A549 (cell line): ENCODE data around the gene CD164. TPM values are rescaled to one million over a fixed set of nuclear protein-coding genes. Genes with fewer than 3 reads are reported as not detected.

ENCODE experiments used
- ATAC-seq, 2 experiments: fragments of 200-7000 bp in 1 of 2; fragments of >200 bp in 1 of 2; cut with Nextera tagmentation in 1 of 2; cut with Tn5 transposase in 1 of 2; 3 replicates each; pipeline versions ENCODE4 v1.8.0 to v1.9.1; 2018 to 2020; ENCODE audit warnings: mild to moderate bottlenecking in 1 of 2, moderate library complexity in 1 of 2
- CTCF ChIA-PET: fragments of 300-600 bp; sonication (Branson Sonifier 250); formaldehyde crosslinking; extraction: SDS; loops from one replicate; lab custom pipeline; 2021; ENCODE audit warnings: antibody characterized with exemption, inconsistent platforms; lab: Yijun Ruan, JAX
- POLR2A ChIA-PET: fragments of 350-600 bp; formaldehyde crosslinking; extraction: SDS; loops from one replicate; lab custom pipeline; 2021; ENCODE audit warnings: antibody characterized with exemption, inconsistent platforms; lab: Yijun Ruan, JAX
- DNase-seq, 2 experiments: peaks; one replicate each; pipeline versions ENCODE4 v3.0.0 to v3.0.0-alpha.2; 2011 to 2016; ENCODE audit warnings: low read depth in 1 of 2, low spot score in 1 of 2
- FAIRE-seq: peaks from 2 replicates; lab custom pipeline; 2011; peaks lifted over from hg19 to GRCh38; lab: Jason Lieb, UNC
- H3K27ac ChIP-seq, 2 experiments: fragments of >200 bp; sonication (Bioruptor Twin); formaldehyde crosslinking; 3 replicates each; pipeline ENCODE4 v1.5.1; 2016 to 2017
- H3K4me1 ChIP-seq: fragments of >200 bp; sonication (Bioruptor Twin); formaldehyde crosslinking; 3 replicates; pipeline ENCODE4 v1.6.1; 2016
- H3K4me2 ChIP-seq: fragments of >200 bp; sonication (Bioruptor Twin); formaldehyde crosslinking; 3 replicates; pipeline ENCODE4 v1.6.1; 2016
- H3K4me3 ChIP-seq: fragments of >200 bp; sonication (Bioruptor Twin); formaldehyde crosslinking; 3 replicates; pipeline ENCODE4 v1.5.1; 2016
- H3K9me3 ChIP-seq: fragments of >200 bp; sonication (Bioruptor Twin); formaldehyde crosslinking; 3 replicates; pipeline ENCODE4 v1.6.1; 2016
- BHLHE40 ChIP-seq: IDR thresholded peaks from 2 replicates; pipeline ENCODE4 v1.6.1; 2012; ENCODE audit warnings: low read depth, low read length, inconsistent platforms
- CBX2 ChIP-seq: fragments of 200-600 bp; sonication (generic); IDR thresholded peaks from 2 replicates; pipeline ENCODE4 v1.6.1; 2016; ENCODE audit warnings: low read depth, mild to moderate bottlenecking, borderline replicate concordance
- EHF ChIP-seq: fragments of 250-450 bp; sonication (Bioruptor Pico); IDR thresholded peaks from 2 replicates; pipeline ENCODE4 v1.5.0; 2020; ENCODE audit warnings: mild to moderate bottlenecking
- EHMT2 ChIP-seq: fragments of 200-600 bp; sonication (generic); IDR thresholded peaks from 2 replicates; pipeline ENCODE4 v1.6.1; 2016; ENCODE audit warnings: antibody characterized with exemption, low read depth, mild to moderate bottlenecking, moderate library complexity
- EP300 ChIP-seq, 2 experiments: fragments of >200 bp; sonication (Bioruptor Twin); formaldehyde crosslinking; IDR thresholded peaks; 2 replicates in 1 of 2; 3 replicates in 1 of 2; pipeline ENCODE4 v1.6.1; 2016 to 2017
- ESRRA ChIP-seq: fragments of 150-350 bp; IDR thresholded peaks from 2 replicates; pipeline ENCODE4 v1.6.1; 2014; ENCODE audit warnings: mild to moderate bottlenecking, low read length, borderline replicate concordance
- FOSL2 ChIP-seq, 2 experiments: fragments of 450-650 bp in 1 of 2; fragments of >200 bp in 1 of 2; sonication (Bioruptor Twin) in 1 of 2; formaldehyde crosslinking; IDR thresholded peaks; 2 replicates each; pipeline versions ENCODE4 v1.5.0 to v1.6.1; 2016 to 2020; ENCODE audit warnings: mild to moderate bottlenecking in 1 of 2, moderate library complexity in 1 of 2
- FOXS1 ChIP-seq: fragments of 250-450 bp; sonication (Bioruptor Pico); IDR thresholded peaks from 2 replicates; pipeline ENCODE4 v1.5.0; 2020; ENCODE audit warnings: mild to moderate bottlenecking, moderate library complexity
- GATA3 ChIP-seq: IDR thresholded peaks from 2 replicates; pipeline ENCODE4 v1.6.1; 2012; ENCODE audit warnings: borderline replicate concordance
- HDAC2 ChIP-seq: fragments of 200-600 bp; sonication (generic); IDR thresholded peaks from 2 replicates; pipeline ENCODE4 v1.6.1; 2016
- HEYL ChIP-seq: fragments of 250-450 bp; sonication (Bioruptor Pico); IDR thresholded peaks from 2 replicates; pipeline ENCODE4 v1.8.0; 2021; ENCODE audit warnings: mild to moderate bottlenecking, moderate library complexity
- HOXB13 ChIP-seq: fragments of 250-450 bp; sonication (Bioruptor Pico); IDR thresholded peaks from 2 replicates; pipeline ENCODE4 v1.5.0; 2020; ENCODE audit warnings: low read depth, mild to moderate bottlenecking, moderate library complexity
- HOXB5 ChIP-seq: fragments of 250-450 bp; sonication (Bioruptor Pico); IDR thresholded peaks from 2 replicates; pipeline ENCODE4 v1.5.0; 2020; ENCODE audit warnings: mild to moderate bottlenecking, moderate library complexity
- JUN ChIP-seq, 2 experiments: fragments of >200 bp; sonication (Bioruptor Twin); formaldehyde crosslinking; IDR thresholded peaks; 2 replicates in 1 of 2; 3 replicates in 1 of 2; pipeline ENCODE4 v1.6.1; 2016 to 2017
- MAX ChIP-seq: IDR thresholded peaks from 2 replicates; pipeline ENCODE4 v1.6.1; 2012
- MAZ ChIP-seq: fragments of 150-350 bp; IDR thresholded peaks from 2 replicates; pipeline ENCODE4 v1.6.1; 2014; ENCODE audit warnings: antibody characterized with exemption, low read depth, low read length, borderline replicate concordance
- NFE2L2 ChIP-seq: fragments of 150-350 bp; conservative IDR thresholded peaks from 2 replicates; pipeline ENCODE4 v1.6.1; 2014; ENCODE audit warnings: low read length
- NPAS2 ChIP-seq: fragments of 250-450 bp; sonication (Bioruptor Pico); IDR thresholded peaks from 2 replicates; pipeline ENCODE4 v1.8.0; 2022; ENCODE audit warnings: mild to moderate bottlenecking, moderate library complexity, borderline replicate concordance
- PHF8 ChIP-seq: fragments of 200-600 bp; sonication (generic); IDR thresholded peaks from 2 replicates; pipeline ENCODE4 v1.6.1; 2016; ENCODE audit warnings: low read depth, mild to moderate bottlenecking, antibody characterized with exemption, moderate library complexity, borderline replicate concordance
- POLR2A ChIP-seq: IDR thresholded peaks from 2 replicates; pipeline ENCODE4 v1.6.1; 2012; ENCODE audit warnings: mild to moderate bottlenecking, low read length
- RAD21 ChIP-seq, 2 experiments: fragments of >200 bp in 1 of 2; sonication (Bioruptor Twin) in 1 of 2; formaldehyde crosslinking in 1 of 2; IDR thresholded peaks in 1 of 2; conservative IDR thresholded peaks in 1 of 2; 2 replicates in 1 of 2; 3 replicates in 1 of 2; pipeline ENCODE4 v1.6.1; 2012 to 2018; ENCODE audit warnings: inconsistent platforms in 1 of 2
- RCOR1 ChIP-seq: fragments of 150-350 bp; IDR thresholded peaks from 2 replicates; pipeline ENCODE4 v1.6.1; 2014; ENCODE audit warnings: antibody characterized with exemption, low read length, low read depth
- REST ChIP-seq: fragments of 200-600 bp; sonication (generic); IDR thresholded peaks from 2 replicates; pipeline ENCODE4 v1.6.1; 2016; ENCODE audit warnings: antibody characterized with exemption, mild to moderate bottlenecking, moderate library complexity
- RFX5 ChIP-seq: fragments of 450-650 bp; IDR thresholded peaks from 2 replicates; pipeline ENCODE4 v1.7.1; 2014; ENCODE audit warnings: antibody characterized with exemption, mild to moderate bottlenecking, moderate library complexity
- ZC3H11A ChIP-seq: fragments of 450-650 bp; IDR thresholded peaks from 2 replicates; pipeline ENCODE4 v1.6.1; 2014; ENCODE audit warnings: antibody characterized with exemption, mild to moderate bottlenecking
- ZFP36 ChIP-seq: fragments of 450-650 bp; IDR thresholded peaks from 2 replicates; pipeline ENCODE4 v1.6.1; 2014; ENCODE audit warnings: borderline replicate concordance; ENCODE audit not compliant: partially characterized antibody
- ZNF302 ChIP-seq: fragments of 250-450 bp; sonication (Bioruptor Pico); IDR thresholded peaks from 2 replicates; pipeline ENCODE4 v1.9.0; 2021; ENCODE audit warnings: inconsistent platforms, mild to moderate bottlenecking, moderate library complexity
- WGBS: methylation state at CpG from one replicate; pipeline ENCODE4 v1.1.6; 2017; ENCODE audit errors: missing lambda C conversion rate; 5-methylcytosine and 5-hydroxymethylcytosine counted together
- polyA plus RNA-seq, 4 experiments: library from polyadenylated mRNA; depleted of rRNA in 3 of 4; stranded (reverse); fragments of >200 nt; fragmentation: RNase III in 1 of 4; extraction: RNeasy Plus Mini Kit Qiagen cat#74134 plus additional on column Dnase treatment in 1 of 4; gene quantifications; 2 replicates in 3 of 4; 3 replicates in 1 of 4; pipeline ENCODE4 v1.2.3, GENCODE V29; 2011 to 2017

CD164 gene
- polyA plus RNA-seq, 2 of the 4 experiments (the other 2 are of a cell fraction), result 91.1 to 174 TPM

GRCh38 chr6:109351231-109352130 lies 30.8 kb downstream of the CD164 start:
- DNase-seq, result no peak
- no peak overlapping the region for H3K27ac ChIP-seq
- CTCF ChIA-PET, result interaction anchor here (0.6 to 1.3 kb wide), 3 partner anchors 12 to 32 kb away, joined by 3 read pairs; no protein-coding TSS in a partner anchor
- peaks cover 6% of the 10 kb centered on the region; the same call in 2 of the 3 replicates for H3K9me3 ChIP-seq
- H3K4me1 ChIP-seq, result peaks cover 12% of the 10 kb centered on the region
- FAIRE-seq, result no peak
- no peak for ATAC-seq
- H3K4me3 ChIP-seq, result no peak overlapping the region
- 90% methylated on average over 5 of the region's 5 CpGs for WGBS
- no peak overlapping the region for H3K4me2 ChIP-seq
- TF ChIP-seq RAD21 (conservative IDR thresholded peaks at IDR 0.05 in 1 of 2, IDR thresholded peaks at IDR 0.05 in 1 of 2) (no peak), HOXB13 (CRISPR knock-in tag) (no peak), PHF8 (no peak), MAX (no peak), NPAS2 (CRISPR knock-in tag) (no peak), HEYL (CRISPR knock-in tag) (no peak), FOSL2 (IDR thresholded peaks at IDR 0.05) (no peak), FOSL2 (CRISPR knock-in tag; IDR thresholded peaks at IDR 0.05) (no peak), EP300 (IDR thresholded peaks at IDR 0.05) (no peak), HDAC2 (no peak), RFX5 (no peak), BHLHE40 (no peak), EHF (CRISPR knock-in tag) (no peak), HOXB5 (no peak), REST (no peak), JUN (IDR thresholded peaks at IDR 0.05) (no peak), NFE2L2 (no peak), ZC3H11A (no peak), RCOR1 (no peak), GATA3 (no peak)
- POLR2A ChIA-PET, result no interaction called here

GRCh38 chr6:109349419-109349987 lies 32.8 kb downstream of the CD164 start:
- peaks cover 12% of the 10 kb centered on the region for H3K4me1 ChIP-seq
- WGBS, result 47% methylated on average over 3 of the region's 3 CpGs
- POLR2A ChIA-PET, result no interaction called here
- TF ChIP-seq MAZ (no peak), NFE2L2 (no peak), EHMT2 (no peak), JUN (IDR thresholded peaks at IDR 0.05) (no peak), PHF8 (no peak), ZNF302 (CRISPR knock-in tag) (no peak), HEYL (CRISPR knock-in tag) (no peak), FOXS1 (no peak), POLR2A (no peak), ZFP36 (no peak), CBX2 (no peak), ESRRA (no peak)
- TF ChIP-seq, all 56 proteins: peak for 0
- CTCF ChIA-PET, result interaction anchor here (0.7 kb wide), 1 partner anchor 34 kb away, joined by 4 read pairs; no protein-coding TSS in a partner anchor
- Histone ChIP-seq H3K4me2 (peak overlapping the region; percentile 42; the same call in 1 of the 3 replicates), H3K9me3 (no peaks in the 10 kb centered on the region), H3K4me3 (no peak overlapping the region), H3K27ac (peak overlapping the region in 1 of 2 experiments; percentile 49; a peak in 3 of 6 replicates)
- ATAC-seq (peak; percentile 59 to 76; a peak in 4 of 6 replicates), FAIRE-seq (no peak), DNase-seq (peak; percentile 6 to 58)
